Calu3 (cell line): Measurements from ENCODE around the gene WWOX. TPM values are rescaled to one million over a fixed set of nuclear protein-coding genes. Genes with fewer than 3 reads are reported as not detected.

Source experiments
- BruUV-seq: library from RNA; stranded (reverse); fragments of 400-500 nt; replicated peaks from 2 replicates; lab custom pipeline; 2021; lab: Mats Ljungman, UMichigan
- CTCF ChIA-PET: fragments of 300-600 bp; sonication (Branson Sonifier 250); formaldehyde crosslinking; loops from one replicate; lab custom pipeline; 2022; ENCODE audit warnings: antibody characterized with exemption; lab: Charles Lee
- DNase-seq: peaks from one replicate; pipeline ENCODE4 v3.0.0; 2022
- H3K27ac Mint-ChIP-seq: one replicate; pipeline ENCODE4 v1.8.0; 2022; ENCODE audit warnings: mixed read lengths; ENCODE audit not compliant: unreplicated experiment
- H3K27me3 Mint-ChIP-seq: one replicate; pipeline ENCODE4 v1.8.0; 2022; ENCODE audit warnings: mixed read lengths; ENCODE audit not compliant: unreplicated experiment
- H3K36me3 Mint-ChIP-seq: one replicate; pipeline ENCODE4 v1.8.0; 2022; ENCODE audit warnings: mild to moderate bottlenecking, moderate library complexity, mixed read lengths; ENCODE audit not compliant: insufficient read depth, unreplicated experiment
- H3K4me1 Mint-ChIP-seq: one replicate; pipeline ENCODE4 v1.8.0; 2022; ENCODE audit warnings: mild to moderate bottlenecking, low read depth, mixed read lengths; ENCODE audit not compliant: unreplicated experiment
- H3K4me3 Mint-ChIP-seq: one replicate; pipeline ENCODE4 v1.8.0; 2022; ENCODE audit warnings: mild to moderate bottlenecking, low read depth, moderate library complexity, mixed read lengths; ENCODE audit not compliant: unreplicated experiment
- H3K9me3 Mint-ChIP-seq: one replicate; pipeline ENCODE4 v1.8.0; 2022; ENCODE audit warnings: low read depth, mixed read lengths; ENCODE audit not compliant: unreplicated experiment
- intact Hi-C: fragments of 100-400 bp; cut with micrococcal nuclease; formaldehyde crosslinking; loops from one replicate; pipeline ENCODE4 v1.10.0; 2022; ENCODE audit not compliant: unreplicated experiment
- total RNA-seq: library from RNA; stranded (reverse); gene quantifications from 2 replicates; pipeline ENCODE4 v1.2.3, GENCODE V29; 2022
- TF ChIP-seq, protein P1 (sequence below): fragments of 200-600 bp; IDR thresholded peaks from one replicate; pipeline ENCODE4 v1.8.0; 2022; ENCODE audit warnings: antibody characterized with exemption; ENCODE audit not compliant: unreplicated experiment

WWOX gene
- total RNA-seq, 1 experiment from 2014 or later = 33.5 TPM

- no TSS peak for BruUV-seq
- intact Hi-C loops = no loop called here
- TF ChIP-seq, protein P1, sequence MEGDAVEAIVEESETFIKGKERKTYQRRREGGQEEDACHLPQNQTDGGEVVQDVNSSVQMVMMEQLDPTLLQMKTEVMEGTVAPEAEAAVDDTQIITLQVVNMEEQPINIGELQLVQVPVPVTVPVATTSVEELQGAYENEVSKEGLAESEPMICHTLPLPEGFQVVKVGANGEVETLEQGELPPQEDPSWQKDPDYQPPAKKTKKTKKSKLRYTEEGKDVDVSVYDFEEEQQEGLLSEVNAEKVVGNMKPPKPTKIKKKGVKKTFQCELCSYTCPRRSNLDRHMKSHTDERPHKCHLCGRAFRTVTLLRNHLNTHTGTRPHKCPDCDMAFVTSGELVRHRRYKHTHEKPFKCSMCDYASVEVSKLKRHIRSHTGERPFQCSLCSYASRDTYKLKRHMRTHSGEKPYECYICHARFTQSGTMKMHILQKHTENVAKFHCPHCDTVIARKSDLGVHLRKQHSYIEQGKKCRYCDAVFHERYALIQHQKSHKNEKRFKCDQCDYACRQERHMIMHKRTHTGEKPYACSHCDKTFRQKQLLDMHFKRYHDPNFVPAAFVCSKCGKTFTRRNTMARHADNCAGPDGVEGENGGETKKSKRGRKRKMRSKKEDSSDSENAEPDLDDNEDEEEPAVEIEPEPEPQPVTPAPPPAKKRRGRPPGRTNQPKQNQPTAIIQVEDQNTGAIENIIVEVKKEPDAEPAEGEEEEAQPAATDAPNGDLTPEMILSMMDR = no peak
- Mint-ChIP-seq H3K4me3 (no peak overlapping the region), H3K27ac (no peak overlapping the region), H3K4me1 (no peaks in the 10 kb centered on the region), H3K36me3 (no peaks in the 10 kb centered on the region), H3K9me3 (no peaks in the 10 kb centered on the region), H3K27me3 (no peaks in the 10 kb centered on the region)
- no peak for DNase-seq
- CTCF ChIA-PET = no interaction called here
These were observed 943.4 kb downstream of the WWOX start for GRCh38 chr16:79042886-79043285.

DNA sequence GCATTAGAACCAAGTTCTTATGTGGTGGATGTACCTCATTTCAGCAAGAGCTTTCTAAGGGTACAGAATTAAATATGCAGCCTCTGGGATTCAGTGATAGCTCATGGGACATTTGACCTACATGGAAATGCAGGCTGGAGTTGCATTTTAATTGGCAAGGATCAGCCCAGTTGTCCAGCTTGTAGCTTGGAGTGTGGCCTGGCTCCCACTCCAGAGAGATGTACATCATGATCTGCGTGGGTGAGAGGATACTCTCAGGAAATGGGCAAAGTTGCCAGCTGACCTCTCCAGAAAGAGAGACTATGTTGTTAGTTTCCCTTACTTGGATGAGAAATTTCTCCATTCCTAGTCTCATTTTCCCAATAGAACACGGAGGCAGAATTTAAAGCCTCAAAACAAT lies 945.7 kb downstream of the WWOX start:
- CTCF ChIA-PET = interaction anchor here (0.6 kb wide), 2 partner anchors 116 to 905 kb away, joined by 3 read pairs; no protein-coding TSS in a partner anchor
- DNase-seq = no peak
- Mint-ChIP-seq H3K9me3 (no peaks in the 10 kb centered on the region), H3K27ac (no peak overlapping the region), H3K4me3 (no peak overlapping the region), H3K27me3 (no peaks in the 10 kb centered on the region), H3K36me3 (no peaks in the 10 kb centered on the region), H3K4me1 (no peaks in the 10 kb centered on the region)
- intact Hi-C loops = no loop called here
- BruUV-seq = no TSS peak
- TF ChIP-seq, protein P1 = no peak

GRCh38 chr16:79047337-79047736 lies 947.9 kb downstream of the WWOX start:
- CTCF ChIA-PET = no interaction called here
- intact Hi-C loops = loop anchor here (2.0 kb wide), 2 partner anchors 123 to 545 kb away; no protein-coding TSS in a partner anchor
- no TSS peak for BruUV-seq
- H3K9me3 Mint-ChIP-seq = no peaks in the 10 kb centered on the region
- H3K27ac Mint-ChIP-seq = no peak overlapping the region
- H3K4me3 Mint-ChIP-seq = no peak overlapping the region
- TF ChIP-seq, protein P1 = peak; percentile 27
- DNase-seq = peak; percentile 22
- no peaks in the 10 kb centered on the region for H3K36me3 Mint-ChIP-seq
- no peaks in the 10 kb centered on the region for H3K27me3 Mint-ChIP-seq
- no peaks in the 10 kb centered on the region for H3K4me1 Mint-ChIP-seq

DNA sequence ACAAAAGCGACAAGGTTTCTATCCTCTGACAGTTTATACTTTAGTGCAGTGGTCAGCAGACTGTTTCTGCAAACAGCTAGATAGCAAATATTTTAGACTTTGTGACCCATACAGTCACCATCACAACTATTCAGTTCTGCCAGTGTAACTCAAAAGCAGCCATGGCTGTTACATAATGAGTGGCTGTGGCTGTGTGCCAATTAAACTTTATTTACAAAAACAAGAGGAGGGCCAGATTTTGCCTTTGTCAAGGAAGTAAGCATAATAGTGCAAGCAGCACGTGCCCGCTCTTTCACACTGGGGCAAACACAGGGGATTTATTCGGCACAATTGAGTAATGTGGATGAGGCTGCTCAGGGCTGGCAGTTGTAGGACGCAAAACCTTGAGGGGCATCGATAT lies 949.6 kb downstream of the WWOX start:
- no peaks in the 10 kb centered on the region for H3K4me1 Mint-ChIP-seq
- no peaks in the 10 kb centered on the region for H3K9me3 Mint-ChIP-seq
- H3K27me3 Mint-ChIP-seq = no peaks in the 10 kb centered on the region
- CTCF ChIA-PET = no interaction called here
- no peak overlapping the region for H3K4me3 Mint-ChIP-seq
- DNase-seq = no peak
- TF ChIP-seq, protein P1 = no peak
- no TSS peak for BruUV-seq
- no peaks in the 10 kb centered on the region for H3K36me3 Mint-ChIP-seq
- intact Hi-C loops = no loop called here
- no peak overlapping the region for H3K27ac Mint-ChIP-seq
